HG02973 (cell line): ENCODE results near the gene MAMDC4.

Source experiments
- ATAC-seq: cut with Tn5 transposase; IDR thresholded peaks from one replicate; pipeline ENCODE4 v1.9.1; 2021; ENCODE audit warnings: moderate library complexity; ENCODE audit not compliant: unreplicated experiment

The MAMDC4 gene

GRCh38 chr9:136848393-136849037, 3.6 kb upstream of the MAMDC4 start:
- no peak for ATAC-seq

DNA sequence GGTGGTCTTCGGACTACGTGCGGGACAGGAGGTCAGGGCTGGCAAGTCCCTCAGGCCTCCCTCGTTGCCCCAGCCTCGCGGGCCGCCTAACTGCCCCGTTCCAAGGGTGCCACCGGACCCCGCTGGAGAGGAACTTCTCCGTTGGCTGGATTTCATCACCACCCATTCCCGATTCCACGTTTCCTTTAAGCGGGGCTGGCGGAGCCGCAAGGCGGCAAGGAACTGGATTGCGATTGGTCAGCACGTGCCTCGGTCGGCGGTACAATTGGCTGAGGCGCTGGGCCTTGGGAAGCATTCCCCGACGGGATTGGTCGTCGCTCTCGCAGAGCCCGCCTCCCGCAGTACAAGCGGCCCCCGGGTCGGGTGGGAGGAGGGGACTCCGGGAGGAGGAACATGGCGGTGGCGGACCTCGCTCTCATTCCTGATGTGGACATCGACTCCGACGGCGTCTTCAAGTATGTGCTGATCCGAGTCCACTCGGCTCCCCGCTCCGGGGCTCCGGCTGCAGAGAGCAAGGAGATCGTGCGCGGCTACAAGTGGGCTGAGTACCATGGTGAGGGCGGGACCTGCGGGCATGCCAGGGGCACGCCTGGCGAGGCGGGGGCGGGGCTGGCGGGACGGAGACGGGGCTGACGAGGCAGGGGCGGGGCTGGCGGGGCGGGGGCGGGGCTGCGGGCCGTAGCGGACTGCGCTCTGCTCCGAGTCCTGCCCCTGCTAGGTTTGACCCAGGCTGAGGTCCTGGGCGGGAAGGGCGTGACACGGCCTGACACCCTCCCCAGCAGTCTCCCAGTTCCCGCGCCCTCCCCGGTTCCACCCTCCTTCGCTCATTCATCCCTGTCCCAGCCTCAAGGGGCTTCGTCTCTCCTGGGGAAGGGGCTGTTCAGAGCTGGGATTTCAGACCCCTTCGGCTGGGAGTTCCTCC, 2.8 kb upstream of the MAMDC4 start, which contains the start of gene PHPT1:
TSS of gene PHPT1 (plus strand) at position 372 of the 922 bp plus-strand sequence. CDS start at position 394, 22 bp downstream.
- peak; percentile 66 for ATAC-seq

DNA sequence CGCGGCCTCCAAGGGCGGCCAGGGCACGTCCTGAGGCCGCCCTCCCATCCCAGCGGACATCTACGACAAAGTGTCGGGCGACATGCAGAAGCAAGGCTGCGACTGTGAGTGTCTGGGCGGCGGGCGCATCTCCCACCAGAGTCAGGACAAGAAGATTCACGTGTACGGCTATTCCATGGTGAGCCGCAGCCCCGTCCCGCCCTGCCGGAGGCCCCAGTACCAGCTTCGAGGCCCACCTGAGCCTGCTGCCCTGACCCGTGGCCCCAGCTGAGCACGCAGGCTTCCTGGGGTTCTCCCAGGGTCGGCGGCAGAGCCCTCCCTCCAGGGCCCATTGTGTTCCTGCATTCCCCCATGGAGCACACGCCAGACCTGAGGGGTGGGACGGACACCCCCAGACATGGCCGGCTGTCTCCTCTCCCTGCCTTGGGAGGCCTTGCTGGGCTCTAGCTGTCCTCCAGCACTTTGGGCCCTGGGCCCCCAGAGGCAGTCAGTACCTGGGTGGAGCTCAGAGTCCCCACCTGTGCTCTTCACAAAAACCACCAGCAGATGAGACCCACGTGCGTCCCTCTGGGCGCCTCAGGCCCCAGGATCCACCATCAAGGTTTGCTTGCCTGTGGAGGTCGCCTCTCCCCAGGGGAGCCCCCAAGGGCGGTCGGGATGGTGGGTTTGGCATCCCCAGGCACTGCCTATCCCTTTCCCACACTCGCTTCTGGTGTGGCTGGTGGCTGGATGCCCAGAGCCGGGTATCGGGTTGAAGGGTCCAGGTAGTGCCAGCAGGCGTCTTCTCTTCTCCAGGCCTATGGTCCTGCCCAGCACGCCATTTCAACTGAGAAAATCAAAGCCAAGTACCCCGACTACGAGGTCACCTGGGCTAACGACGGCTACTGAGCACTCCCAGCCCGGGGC, 1.9 kb upstream of the MAMDC4 start:
- no peak for ATAC-seq

DNA sequence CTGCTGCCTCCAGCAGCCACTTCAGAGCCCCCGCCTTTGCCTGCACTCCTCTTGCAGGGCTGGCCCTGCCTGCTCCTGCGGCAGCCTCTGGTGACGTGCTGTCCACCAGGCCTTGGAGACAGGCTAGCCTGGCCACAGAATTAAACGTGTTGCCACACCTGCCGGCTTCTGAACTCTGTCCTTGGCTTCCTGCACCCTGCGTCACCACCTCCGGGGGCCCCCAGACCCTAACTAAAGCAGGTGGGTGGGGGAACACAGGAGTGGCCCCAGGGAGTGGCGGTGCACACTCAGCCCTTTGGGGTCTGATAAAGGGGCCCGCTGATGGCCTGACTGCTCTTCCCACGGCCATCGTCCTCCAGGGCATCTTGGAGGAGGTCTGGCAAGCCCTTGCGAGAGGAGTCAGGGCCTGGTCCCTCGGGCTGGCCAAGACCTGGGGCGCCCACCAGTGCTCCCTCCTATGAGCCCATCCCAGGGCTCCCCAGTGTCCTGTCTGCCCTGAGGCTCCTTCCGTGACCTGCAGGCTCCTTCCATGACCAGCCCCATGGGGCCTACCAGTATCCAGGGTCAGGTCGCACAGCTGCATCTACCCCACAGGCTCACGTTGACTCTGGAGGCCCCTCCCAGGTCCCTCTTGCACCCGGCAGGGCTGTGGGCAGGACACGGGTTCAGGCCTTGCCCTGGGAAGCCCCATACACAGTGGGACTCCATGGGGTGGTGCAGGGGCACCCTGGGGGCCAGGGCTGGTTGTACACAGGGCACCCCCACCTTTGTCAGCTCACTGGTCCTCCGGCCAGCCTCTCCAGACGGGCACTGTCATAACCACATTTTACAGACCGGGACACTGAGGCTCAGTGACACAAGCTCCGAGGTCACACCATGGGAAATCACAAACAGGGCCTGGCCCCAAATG, 1.0 kb upstream of the MAMDC4 start:
- ATAC-seq, result no peak

DNA sequence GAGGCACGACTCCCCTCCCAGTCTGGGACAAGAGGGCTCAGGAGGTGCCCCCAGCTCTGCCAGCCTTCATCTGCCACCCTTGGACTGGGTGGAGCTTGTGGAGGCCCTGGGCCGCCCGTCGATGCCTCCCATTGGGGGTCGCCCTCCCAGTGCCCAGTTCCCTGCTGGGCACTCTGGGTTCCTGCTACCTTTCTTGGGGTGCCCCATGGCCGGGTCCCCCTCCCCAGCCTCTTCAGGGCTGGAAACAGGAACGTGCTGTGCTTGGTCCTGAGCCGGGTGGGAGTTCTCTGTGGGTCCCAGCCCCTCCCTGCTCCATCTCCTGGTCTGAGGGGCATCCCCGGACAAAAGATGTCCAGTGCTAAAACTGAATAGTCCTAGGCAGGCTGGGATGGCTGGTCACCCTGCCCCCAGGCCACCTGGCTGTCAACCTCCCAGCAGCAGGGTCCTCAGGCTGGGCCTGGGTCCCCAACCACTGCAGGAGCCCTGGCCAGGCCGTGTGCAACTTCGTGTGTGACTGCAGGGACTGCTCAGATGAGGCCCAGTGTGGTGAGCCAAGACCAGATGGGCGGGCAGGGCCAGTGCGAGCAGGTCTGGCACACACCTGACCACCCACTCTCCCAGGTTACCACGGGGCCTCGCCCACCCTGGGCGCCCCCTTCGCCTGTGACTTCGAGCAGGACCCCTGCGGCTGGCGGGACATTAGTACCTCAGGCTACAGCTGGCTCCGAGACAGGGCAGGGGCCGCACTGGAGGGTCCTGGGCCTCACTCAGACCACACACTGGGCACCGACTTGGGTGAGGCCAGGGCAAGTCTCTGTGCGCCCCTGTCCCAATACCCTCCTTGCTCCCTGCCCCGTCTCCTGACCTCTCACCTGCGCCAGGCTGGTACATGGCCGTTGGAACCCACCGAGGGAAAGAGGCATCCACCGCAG, 784 bp downstream of the MAMDC4 start:
- no peak for ATAC-seq

GRCh38 chr9:136853596-136854112, 1.5 kb downstream of the MAMDC4 start:
- no peak for ATAC-seq

DNA sequence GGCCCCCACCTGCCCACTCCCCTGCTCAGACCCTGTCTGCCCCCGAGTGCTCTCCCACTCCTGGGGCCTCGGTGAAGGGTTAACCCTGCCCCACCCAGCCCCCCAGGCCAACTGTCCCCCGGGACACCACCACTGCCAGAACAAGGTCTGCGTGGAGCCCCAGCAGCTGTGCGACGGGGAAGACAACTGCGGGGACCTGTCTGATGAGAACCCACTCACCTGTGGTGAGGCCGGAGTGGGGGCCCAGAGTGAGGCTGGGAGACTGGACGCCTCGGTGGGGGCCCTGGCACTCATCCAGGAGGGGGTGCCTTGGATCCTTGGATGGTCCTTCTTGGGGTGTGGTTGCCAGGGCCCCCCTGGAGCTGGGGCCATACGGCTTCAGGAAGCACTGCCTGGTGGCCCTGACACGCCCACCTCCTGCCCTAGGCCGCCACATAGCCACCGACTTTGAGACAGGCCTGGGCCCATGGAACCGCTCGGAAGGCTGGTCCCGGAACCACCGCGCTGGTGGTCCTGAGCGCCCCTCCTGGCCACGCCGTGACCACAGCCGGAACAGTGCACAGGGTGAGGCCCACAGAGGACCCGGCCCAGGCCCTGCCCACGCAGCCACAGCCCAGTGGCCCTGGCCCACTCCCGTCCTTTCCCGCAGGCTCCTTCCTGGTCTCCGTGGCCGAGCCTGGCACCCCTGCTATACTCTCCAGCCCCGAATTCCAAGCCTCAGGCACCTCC, 2.1 kb downstream of the MAMDC4 start:
- ATAC-seq, result no peak

DNA sequence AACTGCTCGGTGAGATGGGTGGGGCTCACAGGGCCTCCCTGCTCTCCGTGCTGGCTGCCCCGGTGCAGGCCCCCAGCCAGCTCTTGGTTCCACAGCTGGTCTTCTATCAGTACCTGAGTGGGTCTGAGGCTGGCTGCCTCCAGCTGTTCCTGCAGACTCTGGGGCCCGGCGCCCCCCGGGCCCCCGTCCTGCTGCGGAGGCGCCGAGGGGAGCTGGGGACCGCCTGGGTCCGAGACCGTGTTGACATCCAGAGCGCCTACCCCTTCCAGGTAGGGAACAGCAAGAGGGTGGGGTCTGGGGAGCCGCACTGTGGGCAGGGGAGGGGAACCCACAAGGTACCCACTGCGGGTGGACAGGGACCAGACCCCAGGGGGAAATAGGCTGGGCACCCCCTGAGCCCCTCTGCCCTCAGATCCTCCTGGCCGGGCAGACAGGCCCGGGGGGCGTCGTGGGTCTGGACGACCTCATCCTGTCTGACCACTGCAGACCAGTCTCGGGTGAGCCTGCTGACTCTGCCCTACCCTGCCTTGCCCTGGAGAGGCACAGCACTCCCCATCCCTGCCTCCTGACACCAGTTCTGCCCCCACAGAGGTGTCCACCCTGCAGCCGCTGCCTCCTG, 2.8 kb downstream of the MAMDC4 start:
- ATAC-seq, result no peak

GRCh38 chr9:136855461-136856078, 3.4 kb downstream of the MAMDC4 start:
- ATAC-seq, result no peak

DNA sequence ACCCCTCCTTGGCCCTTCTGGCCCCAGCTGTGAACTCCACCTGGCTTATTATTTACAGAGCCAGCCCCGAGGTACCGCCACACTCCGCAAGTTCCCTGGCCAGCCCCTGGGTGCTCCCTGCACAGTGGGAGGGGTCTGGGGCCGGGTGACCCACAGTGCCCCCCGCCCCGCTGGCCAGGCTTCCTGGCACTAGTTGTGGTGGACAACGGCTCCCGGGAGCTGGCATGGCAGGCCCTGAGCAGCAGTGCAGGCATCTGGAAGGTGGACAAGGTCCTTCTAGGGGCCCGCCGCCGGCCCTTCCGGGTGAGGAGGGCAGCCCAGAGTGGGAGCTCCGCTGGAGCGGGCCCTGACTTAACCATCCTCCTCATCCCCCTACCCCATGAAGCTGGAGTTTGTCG, 3.9 kb downstream of the MAMDC4 start:
- ATAC-seq, result no peak

DNA sequence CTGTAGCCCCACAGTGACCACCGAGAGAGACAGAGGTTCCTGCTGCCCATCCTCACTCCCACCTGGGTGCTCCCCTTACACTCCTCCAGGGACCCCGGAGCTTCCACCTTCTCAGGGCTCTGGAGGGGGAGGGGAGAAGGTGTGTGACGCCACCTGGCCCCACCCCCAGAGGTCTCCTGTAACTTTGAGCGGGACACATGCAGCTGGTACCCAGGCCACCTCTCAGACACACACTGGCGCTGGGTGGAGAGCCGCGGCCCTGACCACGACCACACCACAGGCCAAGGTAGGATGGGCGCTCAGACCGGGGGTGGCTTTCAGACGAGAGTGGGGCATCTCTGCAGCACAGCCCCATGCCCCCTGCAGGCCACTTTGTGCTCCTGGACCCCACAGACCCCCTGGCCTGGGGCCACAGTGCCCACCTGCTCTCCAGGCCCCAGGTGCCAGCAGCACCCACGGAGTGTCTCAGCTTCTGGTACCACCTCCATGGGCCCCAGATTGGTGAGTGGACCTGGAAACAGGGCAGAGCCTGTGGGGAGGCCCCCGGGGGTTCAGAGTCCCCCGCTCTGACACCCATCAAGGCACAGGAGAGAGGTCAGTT, 4.5 kb downstream of the MAMDC4 start:
- ATAC-seq, result no peak

DNA sequence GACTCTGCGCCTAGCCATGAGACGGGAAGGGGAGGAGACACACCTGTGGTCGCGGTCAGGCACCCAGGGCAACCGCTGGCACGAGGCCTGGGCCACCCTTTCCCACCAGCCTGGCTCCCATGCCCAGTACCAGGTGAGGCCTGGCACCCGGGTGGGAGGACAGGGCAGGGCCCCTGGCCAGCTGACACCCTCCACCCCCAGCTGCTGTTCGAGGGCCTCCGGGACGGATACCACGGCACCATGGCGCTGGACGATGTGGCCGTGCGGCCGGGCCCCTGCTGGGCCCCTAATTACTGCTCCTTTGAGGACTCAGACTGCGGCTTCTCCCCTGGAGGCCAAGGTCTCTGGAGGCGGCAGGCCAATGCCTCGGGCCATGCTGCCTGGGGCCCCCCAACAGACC, 5.0 kb downstream of the MAMDC4 start:
- ATAC-seq, result no peak

DNA sequence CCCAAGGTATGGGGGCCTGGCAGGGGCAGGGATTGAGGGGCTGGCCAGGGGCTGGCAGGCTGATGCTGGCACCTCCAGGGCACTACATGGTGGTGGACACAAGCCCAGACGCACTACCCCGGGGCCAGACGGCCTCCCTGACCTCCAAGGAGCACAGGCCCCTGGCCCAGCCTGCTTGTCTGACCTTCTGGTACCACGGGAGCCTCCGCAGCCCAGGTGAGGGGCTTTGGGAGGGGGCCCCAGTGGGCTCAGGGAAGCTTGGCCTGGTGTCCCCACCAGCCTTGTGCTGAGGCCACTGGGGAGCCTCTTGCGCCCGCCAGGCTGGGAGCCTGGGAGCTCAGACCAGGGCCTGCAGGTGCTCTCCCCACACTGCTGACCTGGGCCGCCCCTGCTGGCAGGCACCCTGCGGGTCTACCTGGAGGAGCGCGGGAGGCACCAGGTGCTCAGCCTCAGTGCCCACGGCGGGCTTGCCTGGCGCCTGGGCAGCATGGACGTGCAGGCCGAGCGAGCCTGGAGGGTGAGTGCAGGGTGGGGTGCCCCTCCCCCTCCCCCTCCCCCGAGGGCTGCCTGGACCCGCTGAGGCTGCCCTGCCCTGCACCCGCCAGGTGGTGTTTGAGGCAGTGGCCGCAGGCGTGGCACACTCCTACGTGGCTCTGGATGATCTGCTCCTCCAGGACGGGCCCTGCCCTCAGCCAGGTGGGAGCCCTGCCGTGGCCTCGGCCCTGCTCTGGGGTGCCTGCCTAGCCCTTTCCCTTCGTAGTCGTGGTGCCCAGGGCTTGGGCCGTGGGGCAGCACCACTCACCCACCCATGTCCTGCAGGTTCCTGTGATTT, 5.7 kb downstream of the MAMDC4 start:
- no peak for ATAC-seq

GRCh38 chr9:136858452-136858843, 6.3 kb downstream of the MAMDC4 start:
- ATAC-seq, result no peak

DNA sequence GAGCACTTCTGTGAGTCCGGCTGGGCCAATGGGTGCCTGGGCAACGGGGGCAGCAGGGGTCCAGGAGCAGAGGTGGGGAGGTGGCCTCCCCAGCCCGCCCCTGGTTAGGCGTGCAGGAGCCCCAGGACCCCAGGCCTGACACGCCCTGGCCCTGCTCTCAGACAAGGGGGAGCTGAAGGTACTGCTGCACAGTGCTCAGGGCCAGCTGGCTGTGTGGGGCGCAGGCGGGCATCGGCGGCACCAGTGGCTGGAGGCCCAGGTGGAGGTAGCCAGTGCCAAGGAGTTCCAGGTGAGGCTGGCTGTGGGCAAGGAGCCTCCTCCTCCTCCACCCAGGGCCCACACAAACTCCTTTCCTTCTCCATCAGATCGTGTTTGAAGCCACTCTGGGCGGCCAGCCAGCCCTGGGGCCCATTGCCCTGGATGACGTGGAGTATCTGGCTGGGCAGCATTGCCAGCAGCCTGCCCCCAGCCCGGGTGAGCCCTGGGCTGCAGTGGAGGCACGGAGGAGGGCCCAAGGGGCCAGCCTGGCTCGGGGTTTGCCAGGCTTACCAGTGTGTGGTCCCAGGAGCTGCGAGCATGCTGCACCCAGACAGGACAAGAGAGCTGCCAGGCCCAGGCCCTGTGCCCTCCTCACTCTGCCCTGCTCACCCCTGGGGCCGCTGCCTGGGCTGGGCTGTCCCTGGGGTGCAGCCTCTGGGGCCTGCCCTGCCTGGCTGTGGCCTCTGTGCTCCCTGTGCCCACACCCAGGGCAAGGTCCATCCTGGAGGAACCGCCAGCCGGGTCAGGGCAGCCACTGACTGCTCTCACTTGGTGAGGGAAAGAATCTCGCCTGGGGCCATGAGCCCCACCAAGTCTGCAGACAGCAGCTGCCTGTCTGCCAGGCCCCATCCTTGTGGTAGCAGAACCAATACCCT, 7.0 kb downstream of the MAMDC4 start:
- no peak for ATAC-seq
